Measurements from ENCODE around the gene CASZ1. TPM values are rescaled to one million over a fixed set of nuclear protein-coding genes. Genes with fewer than 3 reads are reported as not detected.
A peak's percentile ranks its signal among the peaks of the same experiment; 100 is the strongest.

The CASZ1 gene
- total and polyA plus RNA-seq, 2 donors from 2014 or later, result 10.1 to 33.0 TPM

DNA sequence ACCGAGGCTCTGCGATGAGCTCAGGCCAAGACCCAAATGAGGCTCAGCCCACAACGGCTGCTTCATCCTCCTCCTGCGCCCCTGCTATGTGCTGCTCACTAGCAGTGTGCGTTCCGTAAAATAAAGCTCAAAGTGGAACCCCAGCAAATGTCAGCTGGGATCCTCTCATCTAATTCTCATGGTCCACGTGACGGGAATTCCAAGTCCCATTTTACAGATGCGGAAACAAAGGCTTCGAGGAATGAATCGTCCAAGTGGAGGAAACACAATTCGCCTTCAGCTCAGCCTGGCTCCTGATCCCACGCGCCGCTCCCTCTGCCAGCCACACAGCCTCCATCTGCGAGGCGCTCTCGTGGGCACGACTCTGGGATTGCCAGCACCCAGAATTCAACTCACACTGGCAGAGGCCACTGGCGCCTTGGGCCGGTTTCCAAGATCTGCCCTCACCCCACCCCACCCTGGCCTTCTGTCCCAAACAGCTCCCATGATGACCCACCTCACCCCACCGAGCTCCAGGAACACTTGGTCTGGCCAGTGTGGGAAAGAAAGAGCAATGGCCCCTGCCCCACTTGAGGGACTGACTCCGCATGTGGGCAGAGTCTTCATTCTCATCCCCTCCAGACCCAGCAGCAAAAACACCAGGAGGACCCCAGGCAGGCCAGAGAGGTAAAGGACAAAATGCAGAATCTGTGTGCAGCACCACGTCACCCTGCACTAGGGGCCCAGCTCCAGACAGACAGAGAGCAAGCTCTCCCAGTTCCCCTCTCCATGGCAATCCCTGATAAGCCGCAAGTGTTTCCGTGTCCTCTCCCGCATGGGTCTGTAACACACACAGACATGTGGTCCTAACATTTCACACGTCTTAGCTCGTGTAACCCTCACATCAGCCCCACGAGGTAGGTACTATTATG lies 10.5 kb downstream of the CASZ1 start:
- Histone ChIP-seq H3K27me3 (ENCODE audit: control insufficient read depth, insufficient read depth, low read length) (peaks cover 2% of the 10 kb centered on the region), H3K27ac (ENCODE audit: low read depth in 2 of 2, low read length in 2 of 2) (peak overlapping the region; percentile 51 to 64), H3K9ac (ENCODE audit: low read length in 3 of 3) (no peak overlapping the region), H3K36me3 (ENCODE audit: control insufficient read depth in 2 of 3, insufficient read depth in 3 of 3, low read length in 3 of 3) (no peaks in the 10 kb centered on the region), H3K9me3 (ENCODE audit: control insufficient read depth in 2 of 3, insufficient read depth in 1 of 3, low read length in 3 of 3) (no peaks in the 10 kb centered on the region), H3K4me1 (ENCODE audit: control insufficient read depth in 2 of 3, insufficient read depth in 2 of 3, low read depth in 1 of 3, low read length in 3 of 3) (peaks cover 0 to 30% (median 0%) of the 10 kb centered on the region in 3 donors), H3K4me3 (ENCODE audit: low read length in 3 of 3) (no peak overlapping the region)
- DNase-seq (peak in 2 of 5 donors; percentile 54 to 66), FAIRE-seq (no peak)
- TF ChIP-seq, protein P1, sequence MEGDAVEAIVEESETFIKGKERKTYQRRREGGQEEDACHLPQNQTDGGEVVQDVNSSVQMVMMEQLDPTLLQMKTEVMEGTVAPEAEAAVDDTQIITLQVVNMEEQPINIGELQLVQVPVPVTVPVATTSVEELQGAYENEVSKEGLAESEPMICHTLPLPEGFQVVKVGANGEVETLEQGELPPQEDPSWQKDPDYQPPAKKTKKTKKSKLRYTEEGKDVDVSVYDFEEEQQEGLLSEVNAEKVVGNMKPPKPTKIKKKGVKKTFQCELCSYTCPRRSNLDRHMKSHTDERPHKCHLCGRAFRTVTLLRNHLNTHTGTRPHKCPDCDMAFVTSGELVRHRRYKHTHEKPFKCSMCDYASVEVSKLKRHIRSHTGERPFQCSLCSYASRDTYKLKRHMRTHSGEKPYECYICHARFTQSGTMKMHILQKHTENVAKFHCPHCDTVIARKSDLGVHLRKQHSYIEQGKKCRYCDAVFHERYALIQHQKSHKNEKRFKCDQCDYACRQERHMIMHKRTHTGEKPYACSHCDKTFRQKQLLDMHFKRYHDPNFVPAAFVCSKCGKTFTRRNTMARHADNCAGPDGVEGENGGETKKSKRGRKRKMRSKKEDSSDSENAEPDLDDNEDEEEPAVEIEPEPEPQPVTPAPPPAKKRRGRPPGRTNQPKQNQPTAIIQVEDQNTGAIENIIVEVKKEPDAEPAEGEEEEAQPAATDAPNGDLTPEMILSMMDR (IDR thresholded peaks at IDR 0.05; ENCODE audit: borderline replicate concordance, extremely low read depth, insufficient read depth), result no peak
- intact Hi-C loops (cut with DNase I), result no loop called here

DNA sequence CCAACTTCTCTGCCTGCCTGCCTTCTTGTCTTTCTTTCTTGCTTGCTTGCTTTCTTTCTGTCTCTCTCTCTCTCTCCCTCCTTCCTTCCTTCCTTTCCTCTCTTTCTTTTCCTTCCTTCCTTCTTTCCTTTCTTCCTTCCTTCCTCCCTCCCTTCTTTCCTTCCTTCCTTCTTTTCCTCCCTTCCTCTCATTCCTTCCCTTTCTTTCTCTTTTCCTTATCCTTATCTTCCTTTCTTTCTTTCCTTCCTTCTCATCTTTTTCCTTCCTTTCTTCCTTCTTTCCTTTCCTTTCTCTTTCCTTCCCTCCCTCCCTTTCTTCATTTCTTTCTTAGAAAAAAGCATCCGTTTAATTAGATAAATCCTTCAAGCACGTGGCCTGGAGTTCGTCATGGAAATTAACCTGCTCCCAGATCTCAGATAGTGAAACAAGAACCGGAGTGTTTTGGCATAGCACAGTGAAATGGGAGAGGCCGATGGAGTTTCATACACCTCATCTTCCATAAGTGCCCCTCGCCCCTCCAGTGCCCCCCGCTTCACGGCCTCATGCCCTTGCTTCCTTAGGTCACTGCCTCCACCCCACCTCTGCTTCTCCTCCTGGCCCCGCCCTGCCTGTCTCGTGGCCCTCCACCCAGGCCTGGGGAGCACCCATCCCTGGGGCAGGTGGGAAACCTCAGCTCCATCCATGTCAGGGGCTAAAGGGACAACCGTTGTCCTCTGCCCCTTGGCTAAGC lies 11.3 kb downstream of the CASZ1 start:
- Histone ChIP-seq H3K4me1 (ENCODE audit: control insufficient read depth in 2 of 3, insufficient read depth in 2 of 3, low read depth in 1 of 3, low read length in 3 of 3) (peaks cover 0 to 32% (median 0%) of the 10 kb centered on the region in 3 donors), H3K27ac (ENCODE audit: low read depth in 2 of 2, low read length in 2 of 2) (peak overlapping the region; percentile 51 to 64), H3K27me3 (ENCODE audit: control insufficient read depth, insufficient read depth, low read length) (peaks cover 2% of the 10 kb centered on the region)

DNA sequence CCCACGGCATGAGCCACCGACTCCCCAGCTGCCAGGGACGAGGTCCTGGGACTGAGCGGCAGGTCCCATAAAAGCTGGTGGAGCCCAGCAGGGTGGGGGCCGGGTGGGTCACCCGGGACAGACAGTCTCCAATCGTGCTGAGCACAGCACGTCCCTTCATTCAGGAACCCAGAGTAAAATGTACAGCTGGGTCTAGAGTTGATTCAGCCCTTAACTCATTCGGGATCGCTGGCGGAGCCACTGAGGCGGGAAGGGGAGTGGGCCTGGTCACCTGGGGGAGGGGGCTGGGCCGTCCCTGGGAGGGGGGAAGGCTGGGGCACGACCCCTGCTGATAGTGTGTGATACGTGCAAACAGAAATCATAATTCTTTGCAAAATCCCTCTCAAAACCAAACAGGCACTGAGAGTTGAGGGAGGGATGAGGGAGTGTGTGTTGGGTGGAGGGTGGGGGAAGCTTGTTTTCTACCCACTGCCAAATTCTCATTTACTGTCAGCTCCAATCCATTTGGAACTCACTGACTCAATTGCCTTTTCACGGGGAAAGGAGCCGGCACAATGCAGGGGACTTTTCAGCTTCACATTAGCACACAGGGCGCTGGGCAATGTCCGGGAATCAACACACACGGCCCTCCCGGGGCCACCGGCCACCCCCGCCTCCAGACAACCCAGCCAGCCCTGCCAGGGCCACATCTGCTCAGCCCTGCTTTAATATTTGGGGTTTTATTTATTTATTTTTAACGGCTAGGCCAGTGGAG lies 13.8 kb downstream of the CASZ1 start:
- TF ChIP-seq, protein P1 (IDR thresholded peaks at IDR 0.05; ENCODE audit: borderline replicate concordance, extremely low read depth, insufficient read depth), result no peak
- no peak overlapping the region for H3K4me3 ChIP-seq (ENCODE audit: low read length in 3 of 3)
- H3K9ac ChIP-seq (ENCODE audit: low read length in 3 of 3), result peak overlapping the region in 1 of 3 donors; percentile 34
- H3K27ac ChIP-seq (ENCODE audit: low read depth in 2 of 2, low read length in 2 of 2), result no peak overlapping the region
- no peaks in the 10 kb centered on the region for H3K36me3 ChIP-seq (ENCODE audit: control insufficient read depth in 2 of 3, insufficient read depth in 3 of 3, low read length in 3 of 3)
- H3K27me3 ChIP-seq (ENCODE audit: control insufficient read depth, insufficient read depth, low read length), result peaks cover 2% of the 10 kb centered on the region
- intact Hi-C loops (cut with DNase I), result no loop called here
- FAIRE-seq, result no peak
- H3K9me3 ChIP-seq (ENCODE audit: control insufficient read depth in 2 of 3, insufficient read depth in 1 of 3, low read length in 3 of 3), result no peaks in the 10 kb centered on the region
- H3K4me1 ChIP-seq (ENCODE audit: control insufficient read depth in 2 of 3, insufficient read depth in 2 of 3, low read depth in 1 of 3, low read length in 3 of 3), result peaks cover 0 to 25% (median 0%) of the 10 kb centered on the region in 3 donors
- peak in 1 of 5 donors; percentile 63 for DNase-seq

More for the DNA sequence above, 11.3 kb downstream of the CASZ1 start:
- Histone ChIP-seq H3K9me3 (ENCODE audit: control insufficient read depth in 2 of 3, insufficient read depth in 1 of 3, low read length in 3 of 3) (no peaks in the 10 kb centered on the region), H3K36me3 (ENCODE audit: control insufficient read depth in 2 of 3, insufficient read depth in 3 of 3, low read length in 3 of 3) (no peaks in the 10 kb centered on the region), H3K9ac (ENCODE audit: low read length in 3 of 3) (no peak overlapping the region), H3K4me3 (ENCODE audit: low read length in 3 of 3) (no peak overlapping the region)
- intact Hi-C loops (cut with DNase I), result no loop called here
- FAIRE-seq, result no peak
- TF ChIP-seq, protein P1 (IDR thresholded peaks at IDR 0.05; ENCODE audit: borderline replicate concordance, extremely low read depth, insufficient read depth), result no peak
- DNase-seq, result peak in 4 of 5 donors; percentile 29 to 62 (median 60)
